Neural crest cell (in vitro differentiated cells): ENCODE results near the gene IL17RA. TPM values are rescaled to one million over a fixed set of nuclear protein-coding genes. Genes with fewer than 3 reads are reported as not detected.
A peak's percentile ranks its signal among the peaks of the same experiment; 100 is the strongest.
"Not testable (repeated sequence)": the region's sequence is repeated elsewhere in the genome, so short reads cannot be mapped to it uniquely, and the experiment has no call there.

Experiments used
- DNase-seq: peaks from one replicate; pipeline ENCODE4 v3.0.0; 2021; ENCODE audit warnings: low read depth, mixed read lengths, low spot score
- H3K27ac Mint-ChIP-seq: one replicate; pipeline ENCODE4 v1.8.0; 2021; ENCODE audit warnings: mild to moderate bottlenecking, mixed read lengths; ENCODE audit not compliant: unreplicated experiment
- H3K27me3 Mint-ChIP-seq: 2 replicates; pipeline ENCODE4 v1.8.0; 2021; ENCODE audit warnings: low read depth, mild to moderate bottlenecking, mixed read lengths
- H3K36me3 Mint-ChIP-seq: 2 replicates; pipeline ENCODE4 v1.8.0; 2021; ENCODE audit warnings: low read depth, mild to moderate bottlenecking, mixed read lengths
- H3K4me1 Mint-ChIP-seq: 2 replicates; pipeline ENCODE4 v1.8.0; 2021; ENCODE audit warnings: mixed read lengths
- H3K4me3 Mint-ChIP-seq: one replicate; pipeline ENCODE4 v1.8.0; 2021; ENCODE audit warnings: mild to moderate bottlenecking, mixed read lengths
- H3K9me3 Mint-ChIP-seq: 2 replicates; pipeline ENCODE4 v1.8.0; 2021; ENCODE audit warnings: mixed read lengths
- long read RNA-seq: library from polyadenylated mRNA; unstranded; transcript quantifications from one replicate; pipeline ENCODE4 v2.0.0, GENCODE V29; 2020
- total RNA-seq: library from RNA; stranded (reverse); gene quantifications from 2 replicates; pipeline ENCODE4 v1.2.1, GENCODE V29; 2021
- TF ChIP-seq, protein P1 (sequence below): fragments of 200-600 bp; sonication (generic); conservative IDR thresholded peaks from 2 replicates; pipeline ENCODE4 v1.5.0; 2021; ENCODE audit warnings: antibody characterized with exemption, mild to moderate bottlenecking

Gene IL17RA, protein sequence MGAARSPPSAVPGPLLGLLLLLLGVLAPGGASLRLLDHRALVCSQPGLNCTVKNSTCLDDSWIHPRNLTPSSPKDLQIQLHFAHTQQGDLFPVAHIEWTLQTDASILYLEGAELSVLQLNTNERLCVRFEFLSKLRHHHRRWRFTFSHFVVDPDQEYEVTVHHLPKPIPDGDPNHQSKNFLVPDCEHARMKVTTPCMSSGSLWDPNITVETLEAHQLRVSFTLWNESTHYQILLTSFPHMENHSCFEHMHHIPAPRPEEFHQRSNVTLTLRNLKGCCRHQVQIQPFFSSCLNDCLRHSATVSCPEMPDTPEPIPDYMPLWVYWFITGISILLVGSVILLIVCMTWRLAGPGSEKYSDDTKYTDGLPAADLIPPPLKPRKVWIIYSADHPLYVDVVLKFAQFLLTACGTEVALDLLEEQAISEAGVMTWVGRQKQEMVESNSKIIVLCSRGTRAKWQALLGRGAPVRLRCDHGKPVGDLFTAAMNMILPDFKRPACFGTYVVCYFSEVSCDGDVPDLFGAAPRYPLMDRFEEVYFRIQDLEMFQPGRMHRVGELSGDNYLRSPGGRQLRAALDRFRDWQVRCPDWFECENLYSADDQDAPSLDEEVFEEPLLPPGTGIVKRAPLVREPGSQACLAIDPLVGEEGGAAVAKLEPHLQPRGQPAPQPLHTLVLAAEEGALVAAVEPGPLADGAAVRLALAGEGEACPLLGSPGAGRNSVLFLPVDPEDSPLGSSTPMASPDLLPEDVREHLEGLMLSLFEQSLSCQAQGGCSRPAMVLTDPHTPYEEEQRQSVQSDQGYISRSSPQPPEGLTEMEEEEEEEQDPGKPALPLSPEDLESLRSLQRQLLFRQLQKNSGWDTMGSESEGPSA
- 7.1 and 8.0 TPM in 2 replicates for total RNA-seq
- long read RNA-seq, partial matches to known transcripts: 0 of 1 reads
- long read RNA-seq, other reads (novel, unspliced or antisense): 1 of 1 reads

DNA sequence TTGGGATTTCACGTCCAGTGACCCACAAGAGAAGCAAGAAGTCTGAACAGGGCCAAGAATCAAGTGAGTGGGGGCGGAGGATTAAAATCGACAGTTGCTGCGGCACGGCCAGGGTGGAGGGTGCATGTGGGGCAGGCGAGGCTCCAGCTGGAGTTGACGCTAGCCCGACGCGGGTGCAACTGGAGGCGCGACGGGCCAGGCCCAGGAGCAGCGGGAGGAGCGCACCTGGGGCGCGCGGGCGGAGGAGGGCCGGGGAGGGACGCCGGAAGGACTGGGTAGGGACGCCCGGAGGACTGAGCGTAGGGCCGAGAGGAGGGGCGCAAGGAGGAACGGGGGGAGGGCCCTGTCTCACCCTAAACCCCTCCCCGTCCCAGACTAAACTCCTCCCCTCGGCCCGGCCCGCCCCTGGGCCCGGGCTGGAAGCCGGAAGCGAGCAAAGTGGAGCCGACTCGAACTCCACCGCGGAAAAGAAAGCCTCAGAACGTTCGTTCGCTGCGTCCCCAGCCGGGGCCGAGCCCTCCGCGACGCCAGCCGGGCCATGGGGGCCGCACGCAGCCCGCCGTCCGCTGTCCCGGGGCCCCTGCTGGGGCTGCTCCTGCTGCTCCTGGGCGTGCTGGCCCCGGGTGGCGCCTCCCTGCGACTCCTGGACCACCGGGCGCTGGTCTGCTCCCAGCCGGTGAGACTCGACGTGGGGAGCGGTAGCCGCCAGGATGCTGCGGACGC, at the start of gene IL17RA:
IL17RA (plus strand) TSS at position 447 of the 723 bp plus-strand sequence; CDS start at position 539, 92 bp downstream.
- DNase-seq: peak; percentile 77
- H3K9me3 Mint-ChIP-seq: no peaks in the 10 kb centered on the region
- peak within 1 kb of the TSS; percentile 83 for H3K4me3 Mint-ChIP-seq
- peaks cover 9% of the 10 kb centered on the region for H3K4me1 Mint-ChIP-seq
- TF ChIP-seq, protein P1, sequence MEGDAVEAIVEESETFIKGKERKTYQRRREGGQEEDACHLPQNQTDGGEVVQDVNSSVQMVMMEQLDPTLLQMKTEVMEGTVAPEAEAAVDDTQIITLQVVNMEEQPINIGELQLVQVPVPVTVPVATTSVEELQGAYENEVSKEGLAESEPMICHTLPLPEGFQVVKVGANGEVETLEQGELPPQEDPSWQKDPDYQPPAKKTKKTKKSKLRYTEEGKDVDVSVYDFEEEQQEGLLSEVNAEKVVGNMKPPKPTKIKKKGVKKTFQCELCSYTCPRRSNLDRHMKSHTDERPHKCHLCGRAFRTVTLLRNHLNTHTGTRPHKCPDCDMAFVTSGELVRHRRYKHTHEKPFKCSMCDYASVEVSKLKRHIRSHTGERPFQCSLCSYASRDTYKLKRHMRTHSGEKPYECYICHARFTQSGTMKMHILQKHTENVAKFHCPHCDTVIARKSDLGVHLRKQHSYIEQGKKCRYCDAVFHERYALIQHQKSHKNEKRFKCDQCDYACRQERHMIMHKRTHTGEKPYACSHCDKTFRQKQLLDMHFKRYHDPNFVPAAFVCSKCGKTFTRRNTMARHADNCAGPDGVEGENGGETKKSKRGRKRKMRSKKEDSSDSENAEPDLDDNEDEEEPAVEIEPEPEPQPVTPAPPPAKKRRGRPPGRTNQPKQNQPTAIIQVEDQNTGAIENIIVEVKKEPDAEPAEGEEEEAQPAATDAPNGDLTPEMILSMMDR: no peak
- H3K27ac Mint-ChIP-seq: no peak within 1 kb of the TSS
- no peaks in the 10 kb centered on the region for H3K36me3 Mint-ChIP-seq
- H3K27me3 Mint-ChIP-seq: peaks cover 44% of the 10 kb centered on the region

- DNase-seq: no peak
- Mint-ChIP-seq H3K9me3 (peaks cover 3% of the 10 kb centered on the region), H3K4me3 (no peak overlapping the region), H3K27ac (no peak overlapping the region), H3K36me3 (no peaks in the 10 kb centered on the region), H3K4me1 (no peaks in the 10 kb centered on the region), H3K27me3 (peaks cover 2% of the 10 kb centered on the region)
- TF ChIP-seq, protein P1: no peak
Measured at GRCh38 chr22:17035246-17035645, 49.6 kb upstream of the IL17RA start.

DNA sequence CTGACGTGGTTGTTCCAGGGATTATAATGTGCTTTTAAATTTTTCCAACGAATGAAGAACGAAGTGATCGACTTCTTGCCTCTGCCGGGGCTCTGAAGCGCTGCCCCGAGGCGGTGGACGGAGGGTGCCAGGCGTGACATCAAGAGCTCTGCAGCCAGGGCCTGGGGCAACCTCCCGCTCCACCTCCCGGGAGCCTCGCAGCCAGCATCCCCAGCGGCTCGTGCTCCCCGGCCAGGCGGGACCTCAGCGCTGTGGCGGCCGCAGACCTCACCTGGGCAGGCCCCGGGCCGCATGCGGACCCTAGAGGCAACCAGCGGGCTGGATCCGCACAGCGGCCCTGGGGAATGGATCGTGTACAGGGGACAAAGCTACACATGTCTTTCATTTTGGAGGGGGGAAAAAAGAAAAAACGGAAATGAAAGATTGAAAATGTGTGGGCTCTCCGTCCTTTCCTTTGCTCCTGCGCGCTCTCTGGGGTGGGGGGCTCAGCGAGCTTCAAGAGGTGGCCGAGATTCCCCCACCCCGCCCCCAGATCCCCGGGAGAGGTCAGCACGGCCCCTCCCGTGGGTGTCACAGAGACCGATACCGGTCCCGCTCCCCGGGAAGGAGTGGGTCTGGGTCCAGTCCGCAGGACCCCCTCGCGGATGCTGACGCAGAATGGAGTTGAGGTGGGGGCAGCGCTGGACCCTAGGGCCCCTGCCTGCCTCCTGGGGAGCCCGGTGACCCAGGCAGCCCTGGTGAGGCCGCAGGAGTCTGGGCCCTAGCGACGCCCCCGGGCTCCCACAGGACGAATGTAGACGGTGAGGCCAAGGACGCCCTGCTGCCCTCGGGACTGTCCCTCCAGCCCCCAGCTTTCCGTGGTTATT, 48.6 kb upstream of the IL17RA start:
- not testable (repeated sequence) for H3K27ac Mint-ChIP-seq, H3K27me3 Mint-ChIP-seq, DNase-seq, H3K36me3 Mint-ChIP-seq, H3K4me3 Mint-ChIP-seq, H3K9me3 Mint-ChIP-seq, H3K4me1 Mint-ChIP-seq

GRCh38 chr22:17036842-17037711, 47.7 kb upstream of the IL17RA start:
- H3K4me1 Mint-ChIP-seq, H3K36me3 Mint-ChIP-seq, H3K27ac Mint-ChIP-seq, H3K9me3 Mint-ChIP-seq, DNase-seq, H3K4me3 Mint-ChIP-seq, H3K27me3 Mint-ChIP-seq: not testable (repeated sequence)

DNA sequence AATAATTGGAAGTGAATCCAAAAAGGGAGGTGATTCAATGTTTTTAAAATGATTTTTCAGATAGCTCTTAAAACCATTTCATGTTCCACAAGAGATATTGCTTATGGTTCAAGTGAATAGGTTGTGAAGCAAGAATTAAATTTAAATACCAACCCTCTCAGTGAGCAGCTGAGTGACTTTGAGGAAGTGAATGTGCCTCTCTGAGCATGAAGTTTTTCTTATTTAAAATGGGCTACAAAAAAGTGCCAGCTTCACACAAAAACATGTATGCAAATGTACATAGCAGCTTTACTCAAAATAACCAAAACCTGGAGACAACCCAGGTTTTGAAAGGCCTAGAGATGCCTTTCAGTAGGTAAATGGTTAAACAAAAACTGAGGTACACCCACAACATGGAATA, 41.3 kb upstream of the IL17RA start:
- no peaks in the 10 kb centered on the region for H3K36me3 Mint-ChIP-seq
- peaks cover 3% of the 10 kb centered on the region for H3K9me3 Mint-ChIP-seq
- H3K4me3 Mint-ChIP-seq: no peak overlapping the region
- no peak overlapping the region for H3K27ac Mint-ChIP-seq
- H3K4me1 Mint-ChIP-seq: no peaks in the 10 kb centered on the region
- peaks cover 34% of the 10 kb centered on the region for H3K27me3 Mint-ChIP-seq
- no peak for DNase-seq
- TF ChIP-seq, protein P1: no peak
